GM12891 (cell line): ENCODE data around the gene CLTCL1.
A peak's percentile ranks its signal among the peaks of the same experiment; 100 is the strongest.

ENCODE experiments used
- DNase-seq: peaks from one replicate; pipeline ENCODE4 v3.0.0; 2011; ENCODE audit warnings: low spot score; ENCODE audit not compliant: insufficient read length
- FAIRE-seq: peaks from 2 replicates; lab custom pipeline; 2011; peaks lifted over from hg19 to GRCh38; lab: Jason Lieb, UNC
- PAX5 ChIP-seq: IDR thresholded peaks from 2 replicates; pipeline ENCODE4 v1.6.1; 2011; ENCODE audit warnings: low read length, moderate library complexity, mild to moderate bottlenecking; ENCODE audit not compliant: insufficient read depth, severe bottlenecking
- POLR2A ChIP-seq: IDR thresholded peaks from 2 replicates; pipeline ENCODE4 v1.6.1; 2011; ENCODE audit warnings: low read depth, low read length, control low read depth
- POLR2AphosphoS5 ChIP-seq: IDR thresholded peaks from 2 replicates; pipeline ENCODE4 v1.6.1; 2011; ENCODE audit warnings: low read depth, low read length, control low read depth
- POU2F2 ChIP-seq: IDR thresholded peaks from 2 replicates; pipeline ENCODE4 v1.6.1; 2011; ENCODE audit warnings: low read depth, mild to moderate bottlenecking, control low read depth, low read length, moderate library complexity
- SPI1 ChIP-seq: IDR thresholded peaks from 2 replicates; pipeline ENCODE4 v1.6.1; 2011; ENCODE audit warnings: low read depth, low read length, control low read depth
- TAF1 ChIP-seq: IDR thresholded peaks from 2 replicates; pipeline ENCODE4 v1.6.1; 2011; ENCODE audit warnings: low read depth, low read length, control low read depth

CLTCL1 gene

GRCh38 chr22:19178065-19178656 is 113.4 kb downstream of the CLTCL1 start:
- no peak for TF ChIP-seq POLR2A
- TF ChIP-seq PAX5, result no peak
- TF ChIP-seq TAF1, result no peak
- TF ChIP-seq POLR2AphosphoS5, result no peak
- no peak for TF ChIP-seq POU2F2
- no peak for TF ChIP-seq SPI1
- FAIRE-seq (peak; percentile 31), DNase-seq (peak; percentile 59)

- no peak for FAIRE-seq
- no peak for DNase-seq
- TF ChIP-seq SPI1, result no peak
- TF ChIP-seq PAX5, result no peak
- TF ChIP-seq TAF1, result no peak
- TF ChIP-seq POLR2A, result no peak
- TF ChIP-seq POLR2AphosphoS5, result no peak
- TF ChIP-seq POU2F2, result no peak
These were observed 114.1 kb downstream of the CLTCL1 start for GRCh38 chr22:19177164-19178064.

DNA sequence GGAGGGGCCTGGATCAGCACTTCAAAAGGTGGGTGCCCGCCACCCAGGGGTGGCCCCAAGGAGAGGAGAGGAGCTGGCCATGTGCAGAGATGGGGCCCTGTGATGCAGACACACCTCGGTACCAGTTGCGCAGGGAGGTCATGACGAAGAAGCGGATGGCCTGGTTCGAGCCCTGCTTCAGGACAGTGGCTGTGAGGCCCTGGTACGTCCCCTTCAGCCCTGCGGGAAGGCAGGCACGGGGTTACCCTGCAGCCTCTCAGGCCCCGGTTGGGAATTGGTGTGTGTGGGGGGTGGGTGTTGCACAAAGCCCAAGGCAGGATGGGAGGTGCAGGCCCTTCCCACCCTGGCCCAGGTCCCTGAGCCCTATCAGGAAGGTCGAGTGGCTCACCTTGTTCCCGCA is 114.8 kb downstream of the CLTCL1 start:
- FAIRE-seq, result no peak
- TF ChIP-seq POLR2AphosphoS5 (0 out of 2 replicates have a peak, but pooled peaks have one; percentile 16), POLR2A (no peak)
- DNase-seq, result no peak

DNA sequence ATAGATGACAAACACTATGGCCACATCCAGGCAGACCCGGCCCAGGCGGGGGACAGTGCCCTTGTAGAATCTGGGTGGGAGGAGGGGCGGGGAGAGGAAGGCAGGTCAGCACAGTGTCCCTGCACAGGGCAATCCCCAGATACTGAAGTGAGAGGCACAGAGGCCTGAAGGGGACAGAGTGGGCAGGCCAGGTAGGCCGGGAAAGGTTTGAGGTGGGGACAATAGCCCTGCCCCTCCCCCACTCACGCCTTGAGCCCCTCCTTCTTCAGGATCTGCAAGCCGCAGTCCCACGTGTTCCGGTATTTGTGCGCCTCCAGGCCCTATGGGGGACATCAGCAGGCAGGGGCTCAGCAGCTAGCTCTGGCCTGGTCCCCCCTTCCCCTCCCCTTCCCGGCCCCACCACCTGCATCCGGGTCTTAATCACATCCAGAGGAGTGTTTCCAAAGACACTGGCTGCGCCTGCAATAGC is 115.3 kb downstream of the CLTCL1 start:
- TF ChIP-seq POLR2A (no peak), PAX5 (no peak), POLR2AphosphoS5 (no peak), POU2F2 (no peak), TAF1 (no peak), SPI1 (no peak)
- FAIRE-seq, result no peak

DNA sequence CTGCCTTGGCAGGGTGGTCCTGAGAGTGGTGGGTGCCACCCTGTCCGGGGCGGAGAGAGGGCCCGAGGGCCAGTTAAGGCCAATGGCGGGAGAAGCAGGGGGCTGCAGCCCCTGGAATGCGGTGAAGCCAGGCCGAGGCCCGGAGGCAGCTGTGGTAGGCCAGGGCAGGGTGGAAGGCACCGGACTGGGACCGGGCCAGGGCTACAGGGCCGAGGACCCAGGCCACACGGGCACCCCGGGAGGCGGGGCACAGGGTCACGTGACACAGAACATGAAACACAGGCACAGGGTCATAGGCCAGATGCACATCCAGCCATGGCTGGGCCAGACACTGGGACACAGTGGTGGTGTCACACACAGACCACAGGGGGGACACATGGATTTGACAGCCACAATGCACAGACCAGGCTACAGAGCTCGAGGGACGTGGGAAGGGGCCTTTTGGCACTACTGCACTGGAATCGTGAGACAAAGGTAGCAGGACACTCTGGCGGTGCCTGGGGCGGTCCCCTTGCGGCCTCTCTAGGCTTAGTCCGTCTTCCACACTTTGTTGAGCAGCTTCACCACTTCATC is 115.8 kb downstream of the CLTCL1 start:
- TF ChIP-seq SPI1 (no peak), POLR2A (no peak; the same call in 1 of the 2 replicates), POLR2AphosphoS5 (0 out of 2 replicates have a peak, but pooled peaks have one; percentile 16), PAX5 (no peak), TAF1 (no peak)
- no peak for FAIRE-seq
- no peak for DNase-seq

More for the DNA sequence above, 115.3 kb downstream of the CLTCL1 start:
- DNase-seq, result no peak

GRCh38 chr22:19175026-19175601 is 116.4 kb downstream of the CLTCL1 start:
- TF ChIP-seq POU2F2 (no peak), SPI1 (no peak), TAF1 (no peak), POLR2AphosphoS5 (no peak), POLR2A (no peak), PAX5 (no peak)
- DNase-seq, result no peak
- no peak for FAIRE-seq

DNA sequence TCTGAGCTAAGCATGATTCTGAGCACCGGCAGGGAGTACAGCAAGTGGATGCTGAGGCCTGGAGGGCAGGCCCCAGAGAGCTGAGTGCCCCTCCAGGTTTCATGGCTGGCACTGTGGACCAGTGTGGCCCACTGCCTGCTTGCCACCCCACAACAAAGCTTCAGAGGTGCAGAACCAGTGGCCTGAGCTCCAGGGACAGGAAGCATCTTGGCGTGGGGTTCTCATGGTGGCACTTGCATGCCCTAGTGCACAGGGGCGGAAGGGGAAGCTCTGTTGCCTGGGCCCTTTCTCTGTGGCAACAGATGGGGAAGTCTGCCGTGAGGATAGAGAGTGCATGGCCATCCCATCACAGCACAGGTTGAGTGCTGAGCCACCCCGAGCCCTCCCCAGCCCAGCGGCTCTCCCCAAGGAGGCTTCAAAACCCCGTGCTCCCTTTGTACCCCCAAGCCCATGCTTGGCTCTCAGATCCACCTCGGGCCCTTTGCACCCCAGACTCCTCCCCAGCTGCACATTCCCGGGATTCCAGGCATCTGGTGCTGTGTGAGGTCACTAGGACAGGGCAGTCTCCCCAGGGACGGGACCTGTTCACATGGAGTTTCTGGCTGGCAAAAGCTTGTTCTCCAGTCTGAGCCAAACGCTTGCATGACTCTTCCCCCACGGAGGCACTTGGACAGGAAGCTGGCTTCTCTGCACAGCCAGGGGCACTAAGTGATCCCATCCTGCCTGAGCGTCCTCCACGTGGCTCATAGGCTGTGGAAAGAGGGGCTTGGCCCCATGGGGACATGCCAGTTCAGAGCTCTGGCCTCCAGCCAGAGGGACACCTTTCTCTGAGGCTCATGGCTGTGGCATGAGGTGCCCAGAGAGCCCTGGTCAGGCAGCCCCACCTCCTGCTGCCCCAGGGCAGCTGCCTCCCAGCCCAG is 117.2 kb downstream of the CLTCL1 start:
- no peak; the same call in 1 of the 2 replicates for TF ChIP-seq POLR2A
- peak; percentile 10; the same call in 1 of the 2 replicates for TF ChIP-seq SPI1
- FAIRE-seq, result peak; percentile 26
- DNase-seq, result no peak

DNA sequence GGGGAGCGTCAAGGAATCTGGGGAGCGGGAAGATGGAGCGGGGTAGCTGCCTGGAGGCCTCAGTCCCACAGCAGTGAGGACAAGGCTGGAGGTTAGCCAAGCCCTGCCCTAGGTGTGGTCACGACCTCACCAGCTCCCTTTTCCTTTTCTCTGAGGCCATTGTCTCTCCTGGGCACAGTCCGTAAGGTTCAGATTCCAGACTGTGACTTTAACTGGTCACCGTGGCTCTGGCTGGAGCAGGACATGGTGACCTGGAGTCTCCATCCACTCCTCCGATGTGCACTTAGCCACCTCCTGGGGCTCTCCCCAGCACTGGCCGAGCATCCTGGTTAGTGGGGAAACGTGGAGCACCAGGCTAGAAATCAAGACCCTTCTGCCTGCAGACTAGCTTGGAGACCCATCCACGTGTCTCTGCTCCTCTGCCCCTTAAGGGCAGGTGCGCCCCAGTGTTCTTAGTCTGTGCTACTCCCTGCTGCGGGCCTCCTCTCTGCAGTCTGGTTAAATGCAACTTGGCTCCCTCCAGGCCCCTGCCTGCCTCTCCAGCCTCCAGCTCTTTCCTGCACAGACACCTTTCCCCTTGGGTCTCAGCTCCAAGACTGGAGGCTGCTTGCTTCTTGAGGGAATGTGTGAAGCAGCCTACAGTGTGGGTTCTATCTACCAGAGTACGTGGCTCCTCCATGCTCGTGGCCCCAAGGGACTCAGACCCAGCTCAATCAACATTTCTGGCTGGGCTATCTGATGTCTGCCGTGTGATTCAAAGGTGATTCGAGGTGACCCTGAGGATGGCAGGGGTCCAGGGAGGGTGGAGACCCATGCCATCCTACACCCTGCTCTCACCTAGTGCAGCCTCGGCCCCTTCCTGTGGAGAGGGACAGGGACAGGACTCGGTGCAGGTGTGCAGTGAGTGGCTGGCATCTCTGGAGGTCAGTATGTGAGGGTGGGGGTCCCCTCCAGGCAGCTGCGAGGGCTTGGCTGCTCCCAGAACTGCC is 118.2 kb downstream of the CLTCL1 start:
- no peak for DNase-seq

More for the DNA sequence above, 118.2 kb downstream of the CLTCL1 start:
- no peak for FAIRE-seq
- no peak for TF ChIP-seq PAX5
- TF ChIP-seq POLR2A, result peak; percentile 52
